SK-N-MC (cell line): ENCODE data around the gene SRRM2.

Experiments used
- DNase-seq: peaks from one replicate; pipeline ENCODE4 v3.0.0-alpha.2; 2011; ENCODE audit warnings: low read depth, low spot score
- H3K27ac ChIP-seq: fragments of 200-600 bp; sonication (generic); 2 replicates; pipeline ENCODE4 v1.5.1; 2016; ENCODE audit warnings: mixed run types
- H3K36me3 ChIP-seq: fragments of 200-600 bp; sonication (generic); 2 replicates; pipeline ENCODE4 v1.6.1; 2017; ENCODE audit warnings: antibody characterized with exemption, low read length, mixed read lengths; ENCODE audit not compliant: insufficient read depth
- H3K4me3 ChIP-seq: fragments of 200-600 bp; sonication (generic); 2 replicates; pipeline ENCODE4 v1.5.1; 2016
- H3K9ac ChIP-seq: fragments of 200-600 bp; sonication (generic); 2 replicates; pipeline ENCODE4 v1.8.0; 2017; ENCODE audit warnings: mixed run types, mixed read lengths; ENCODE audit not compliant: insufficient read length
- H3K9me3 ChIP-seq: fragments of 200-600 bp; sonication (generic); 2 replicates; pipeline ENCODE4 v1.6.1; 2017; ENCODE audit warnings: low read depth, mild to moderate bottlenecking, antibody characterized with exemption, low read length, moderate library complexity, mixed read lengths
- EZH2 ChIP-seq: fragments of 200-600 bp; sonication (generic); IDR thresholded peaks from one replicate; pipeline ENCODE4 v1.6.1; 2017; ENCODE audit warnings: antibody characterized with exemption
- FOXP2 ChIP-seq: optimal IDR thresholded peaks from 2 replicates; pipeline ENCODE3; 2011; ENCODE audit warnings: mild to moderate bottlenecking, moderate library complexity; ENCODE audit not compliant: insufficient read depth; ENCODE audit errors: extremely low read length, control extremely low read depth
- POLR2AphosphoS5 ChIP-seq: IDR thresholded peaks from 2 replicates; pipeline ENCODE4 v1.6.1; 2012; ENCODE audit warnings: mild to moderate bottlenecking, low read depth, low read length, borderline replicate concordance

The SRRM2 gene

DNA sequence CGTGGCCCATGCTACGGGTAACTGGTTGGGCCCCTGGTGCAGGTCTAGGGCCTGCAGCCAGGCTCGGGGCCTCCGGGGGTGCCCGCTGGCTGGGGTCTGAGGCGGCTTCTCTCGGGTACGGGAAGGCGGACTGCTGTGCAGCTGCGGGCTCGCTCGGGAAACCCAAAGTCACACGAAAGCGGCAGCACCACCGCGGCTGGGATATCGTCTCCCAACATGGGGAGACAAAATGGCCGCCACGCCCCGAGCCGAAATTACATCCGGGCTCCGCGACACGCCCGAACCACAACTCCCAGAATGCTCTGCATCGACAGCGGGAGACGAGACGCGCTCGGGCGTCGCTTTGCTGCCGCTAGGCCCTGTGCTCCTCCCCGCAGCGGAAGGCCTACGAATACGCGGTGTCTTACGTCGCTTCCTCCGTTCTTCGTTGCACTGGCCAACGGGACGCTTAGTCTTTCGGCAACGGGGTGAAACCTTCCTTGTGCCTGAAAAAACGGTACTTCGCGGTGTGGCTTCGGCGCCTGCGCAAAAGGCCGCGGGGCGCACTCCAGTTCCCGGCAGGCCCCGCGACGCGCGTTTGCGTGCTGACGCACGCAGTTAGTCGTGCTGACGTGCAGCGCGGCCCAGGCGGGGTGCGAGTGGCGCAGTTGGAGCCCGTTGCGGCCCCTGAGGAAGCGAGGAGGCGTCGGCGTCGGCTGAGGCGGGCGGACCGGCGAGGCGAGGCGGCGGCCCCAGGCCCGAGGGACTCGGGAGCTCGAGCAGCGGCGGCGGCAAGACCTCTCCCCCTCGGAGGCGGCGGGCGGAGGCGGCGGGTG lies at the start of gene SRRM2:
TSS of gene SRRM2 (plus strand) at position 604 of the 815 bp plus-strand sequence. CDS start 3,727 bp downstream, outside the sequence.
- TF ChIP-seq POLR2AphosphoS5 (peak; percentile 72), EZH2 (no peak), FOXP2 (peak; percentile 60)
- peak within 1 kb of the TSS; percentile 96 for H3K4me3 ChIP-seq
- H3K9ac ChIP-seq, result peak within 1 kb of the TSS; percentile 94
- no peaks in the 10 kb centered on the region for H3K9me3 ChIP-seq
- H3K36me3 ChIP-seq, result peaks cover 38% of the 10 kb centered on the region
- H3K27ac ChIP-seq, result peak within 1 kb of the TSS; percentile 99
- DNase-seq, result peak; percentile 86

DNA sequence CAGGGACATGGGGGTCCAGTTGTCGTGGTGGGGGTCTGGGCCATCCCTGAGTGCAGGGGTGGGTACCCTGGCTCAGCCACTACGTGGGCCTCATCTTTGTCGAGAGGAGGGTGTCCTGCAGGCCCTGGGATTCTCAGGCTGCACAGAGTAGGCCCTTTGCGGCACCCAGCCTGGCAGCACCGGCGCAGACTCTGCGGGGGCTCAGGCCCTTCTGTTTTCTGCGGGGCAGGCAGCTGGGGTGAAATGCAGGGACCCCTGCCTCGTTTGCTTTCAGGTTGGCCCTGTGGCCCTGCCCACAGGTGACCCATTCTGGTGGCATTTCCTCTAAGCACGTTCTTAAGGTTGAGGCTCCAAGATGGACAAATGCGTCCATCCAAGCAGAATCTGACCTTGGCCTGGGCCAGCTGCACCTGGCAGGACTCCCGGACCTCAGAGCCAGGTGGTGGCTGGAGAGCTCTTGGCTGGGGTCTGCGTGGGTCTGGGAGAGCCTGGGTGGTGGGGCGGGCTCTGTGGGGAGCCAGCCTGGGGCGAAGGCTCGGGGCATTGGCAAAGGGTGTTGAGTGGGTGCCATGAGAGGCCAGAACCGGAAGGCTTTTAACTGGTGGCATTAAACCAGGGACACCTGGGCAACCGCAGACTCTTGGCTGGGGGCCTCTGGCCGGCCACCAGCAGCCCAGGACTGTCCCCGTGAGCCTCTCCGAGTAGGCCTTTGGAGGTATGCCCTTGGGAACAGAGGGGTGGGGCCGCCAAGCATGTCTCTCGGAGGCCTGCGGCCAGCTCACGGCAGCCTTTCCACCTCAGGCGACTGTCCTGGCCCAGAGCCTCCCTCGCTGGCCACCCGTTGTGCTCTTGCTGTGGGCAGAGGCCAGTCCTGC lies 49.3 kb upstream of the SRRM2 start:
- Histone ChIP-seq H3K27ac (no peak overlapping the region), H3K9me3 (no peaks in the 10 kb centered on the region), H3K4me3 (no peak overlapping the region), H3K9ac (no peak overlapping the region), H3K36me3 (no peaks in the 10 kb centered on the region; the same call in 1 of the 2 replicates)
- no peak for TF ChIP-seq FOXP2
- no peak for TF ChIP-seq POLR2AphosphoS5
- TF ChIP-seq EZH2, result no peak
- no peak for DNase-seq

DNA sequence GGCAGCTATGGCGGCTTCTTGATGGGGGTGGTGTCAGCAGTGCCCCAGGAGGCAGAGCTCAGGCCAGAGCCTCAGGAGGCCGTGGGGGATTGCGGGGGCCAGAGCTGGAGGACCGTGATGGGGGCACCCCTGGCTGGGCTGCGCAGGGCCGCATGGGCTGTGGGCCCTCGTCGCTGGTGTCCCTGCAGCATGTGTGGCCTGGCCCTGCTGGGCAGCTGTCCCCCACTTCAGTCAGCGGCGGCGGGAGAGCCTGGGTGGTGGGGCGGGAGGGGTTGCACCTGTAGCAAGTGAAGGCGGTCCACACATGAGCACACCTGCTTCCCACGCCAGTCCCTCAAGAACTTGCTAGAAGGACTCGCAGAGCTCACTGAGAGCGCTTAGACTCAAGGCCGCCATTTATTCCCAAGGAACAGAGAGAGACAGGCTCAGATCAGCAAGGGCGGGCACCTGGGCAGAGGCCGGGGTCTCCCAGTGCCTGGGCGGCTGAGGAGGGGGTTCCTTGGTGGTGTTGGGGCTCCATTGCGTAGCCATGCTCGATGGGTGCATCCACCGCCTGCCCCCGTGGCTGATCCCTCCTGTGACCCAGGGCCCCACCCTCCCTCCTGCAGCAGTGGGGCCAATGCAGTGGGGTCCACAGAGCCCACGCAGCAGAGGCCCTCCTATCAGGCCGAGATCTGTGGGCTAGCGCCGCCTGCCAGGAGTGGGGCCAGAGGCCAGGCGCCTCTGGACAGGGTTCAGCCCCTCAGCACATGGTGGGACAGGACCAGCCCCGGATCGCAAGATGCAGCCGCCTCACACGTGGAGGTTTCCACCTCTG lies 48.1 kb upstream of the SRRM2 start:
- no peak for DNase-seq
- Histone ChIP-seq H3K27ac (no peak overlapping the region), H3K9ac (no peak overlapping the region), H3K36me3 (no peaks in the 10 kb centered on the region; the same call in 1 of the 2 replicates), H3K4me3 (no peak overlapping the region), H3K9me3 (no peaks in the 10 kb centered on the region)
- no peak for TF ChIP-seq EZH2
- TF ChIP-seq FOXP2, result no peak
- TF ChIP-seq POLR2AphosphoS5, result no peak

DNA sequence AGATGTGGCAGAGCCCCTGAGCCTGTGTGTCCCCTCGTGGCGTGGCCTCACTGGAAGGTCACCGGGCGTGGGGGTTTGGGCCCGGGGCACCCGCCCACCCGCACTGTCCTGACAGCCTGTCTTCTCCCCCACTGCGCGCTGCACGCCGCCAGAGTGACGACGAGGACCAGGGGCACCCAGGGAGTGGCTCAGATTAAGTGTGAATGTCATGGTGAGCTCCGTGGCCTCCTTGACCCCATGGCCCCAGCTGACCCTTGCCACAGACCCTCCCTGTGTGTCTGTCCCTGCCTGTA lies 47.5 kb upstream of the SRRM2 start:
- Histone ChIP-seq H3K9ac (no peak overlapping the region), H3K9me3 (no peaks in the 10 kb centered on the region), H3K4me3 (no peak overlapping the region), H3K36me3 (no peaks in the 10 kb centered on the region; the same call in 1 of the 2 replicates), H3K27ac (no peak overlapping the region)
- TF ChIP-seq EZH2 (no peak), POLR2AphosphoS5 (no peak), FOXP2 (no peak)
- DNase-seq, result no peak

DNA sequence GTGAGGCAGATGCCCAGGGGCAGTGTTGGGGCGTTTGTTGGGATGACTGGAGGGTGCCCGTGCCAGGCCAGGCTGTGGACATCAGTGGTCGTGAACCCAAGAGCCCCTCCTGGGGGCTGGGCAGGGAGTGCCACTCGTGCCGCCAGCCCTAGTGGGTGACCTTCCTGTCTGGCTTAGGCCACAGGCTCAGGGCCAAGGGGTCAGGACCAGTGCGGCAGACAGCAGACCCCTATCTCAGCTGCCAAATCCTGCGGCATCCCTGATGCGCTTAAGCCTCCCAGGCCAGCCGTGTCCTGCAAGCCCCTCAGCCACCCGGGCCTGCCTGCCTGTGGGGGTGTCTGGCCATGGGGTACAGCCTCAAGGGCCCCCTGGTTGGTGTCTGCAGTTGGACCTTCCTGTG lies 47.1 kb upstream of the SRRM2 start:
- no peak for TF ChIP-seq FOXP2
- no peak for TF ChIP-seq POLR2AphosphoS5
- TF ChIP-seq EZH2, result no peak
- no peak for DNase-seq
- Histone ChIP-seq H3K9ac (no peak overlapping the region), H3K4me3 (no peak overlapping the region), H3K27ac (no peak overlapping the region), H3K9me3 (no peaks in the 10 kb centered on the region), H3K36me3 (no peaks in the 10 kb centered on the region; the same call in 1 of the 2 replicates)

DNA sequence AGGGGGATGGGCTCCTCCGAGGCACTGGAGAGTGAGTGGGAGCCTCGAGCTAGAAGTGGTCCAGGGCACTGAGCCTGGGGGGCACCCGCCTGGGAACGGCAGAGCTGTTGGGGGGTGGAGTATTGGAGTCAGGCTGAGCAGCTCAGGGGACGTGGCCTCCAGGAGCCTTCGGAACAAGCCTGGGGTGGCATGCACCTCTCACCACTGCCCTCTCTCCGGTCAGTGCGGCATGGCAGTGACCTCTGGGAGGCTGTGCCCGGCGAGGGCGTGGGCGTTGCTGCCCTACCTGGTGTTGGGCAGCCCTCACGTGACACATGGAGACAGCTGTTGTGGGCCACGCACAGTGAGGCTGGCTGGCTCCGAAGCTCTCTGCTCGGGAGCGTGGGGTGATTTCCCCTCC lies 46.4 kb upstream of the SRRM2 start:
- Histone ChIP-seq H3K9ac (no peak overlapping the region), H3K27ac (no peak overlapping the region), H3K4me3 (no peak overlapping the region), H3K36me3 (no peaks in the 10 kb centered on the region; the same call in 1 of the 2 replicates), H3K9me3 (no peaks in the 10 kb centered on the region)
- no peak for DNase-seq
- TF ChIP-seq FOXP2 (no peak), EZH2 (no peak), POLR2AphosphoS5 (no peak)

DNA sequence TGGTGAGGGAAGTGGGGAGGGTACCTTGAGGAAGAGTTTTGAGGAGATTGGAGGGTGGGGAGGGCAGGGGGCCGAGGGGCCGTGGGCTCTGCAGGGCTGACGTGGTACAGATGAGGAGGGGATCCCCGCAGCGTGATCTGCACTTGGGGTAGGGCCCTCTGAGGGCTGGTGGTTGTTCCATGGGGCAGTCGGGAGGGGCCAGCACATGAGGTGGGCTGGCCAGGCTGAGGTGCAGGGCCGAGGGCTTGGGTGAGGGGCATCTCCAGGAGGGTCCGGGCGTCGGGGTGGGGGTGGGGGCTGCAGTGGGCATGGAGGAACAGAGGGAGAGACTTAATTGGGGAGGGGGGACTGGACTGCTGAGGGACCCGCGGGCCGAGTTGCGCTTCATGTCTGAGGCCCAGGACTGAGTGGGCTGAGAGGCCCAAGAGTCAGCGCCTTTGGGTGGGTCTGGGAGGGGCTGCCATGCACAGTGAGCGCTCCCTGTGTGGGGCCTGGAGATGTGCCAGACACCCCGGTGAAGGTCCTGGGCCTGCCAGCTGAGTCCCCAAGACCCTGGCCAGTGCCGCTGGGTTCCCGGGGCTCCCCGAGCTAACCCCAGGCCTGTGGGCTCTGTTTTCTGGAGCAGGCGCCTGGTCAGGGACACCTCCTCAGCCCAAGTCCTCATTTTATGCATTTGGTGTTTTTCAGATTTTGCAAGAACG lies 45.7 kb upstream of the SRRM2 start:
- H3K36me3 ChIP-seq, result no peaks in the 10 kb centered on the region; the same call in 1 of the 2 replicates
- H3K27ac ChIP-seq, result no peak overlapping the region
- no peak for DNase-seq
- H3K9me3 ChIP-seq, result no peaks in the 10 kb centered on the region
- TF ChIP-seq FOXP2 (no peak), POLR2AphosphoS5 (no peak), EZH2 (no peak)
- H3K9ac ChIP-seq, result no peak overlapping the region
- no peak overlapping the region for H3K4me3 ChIP-seq

DNA sequence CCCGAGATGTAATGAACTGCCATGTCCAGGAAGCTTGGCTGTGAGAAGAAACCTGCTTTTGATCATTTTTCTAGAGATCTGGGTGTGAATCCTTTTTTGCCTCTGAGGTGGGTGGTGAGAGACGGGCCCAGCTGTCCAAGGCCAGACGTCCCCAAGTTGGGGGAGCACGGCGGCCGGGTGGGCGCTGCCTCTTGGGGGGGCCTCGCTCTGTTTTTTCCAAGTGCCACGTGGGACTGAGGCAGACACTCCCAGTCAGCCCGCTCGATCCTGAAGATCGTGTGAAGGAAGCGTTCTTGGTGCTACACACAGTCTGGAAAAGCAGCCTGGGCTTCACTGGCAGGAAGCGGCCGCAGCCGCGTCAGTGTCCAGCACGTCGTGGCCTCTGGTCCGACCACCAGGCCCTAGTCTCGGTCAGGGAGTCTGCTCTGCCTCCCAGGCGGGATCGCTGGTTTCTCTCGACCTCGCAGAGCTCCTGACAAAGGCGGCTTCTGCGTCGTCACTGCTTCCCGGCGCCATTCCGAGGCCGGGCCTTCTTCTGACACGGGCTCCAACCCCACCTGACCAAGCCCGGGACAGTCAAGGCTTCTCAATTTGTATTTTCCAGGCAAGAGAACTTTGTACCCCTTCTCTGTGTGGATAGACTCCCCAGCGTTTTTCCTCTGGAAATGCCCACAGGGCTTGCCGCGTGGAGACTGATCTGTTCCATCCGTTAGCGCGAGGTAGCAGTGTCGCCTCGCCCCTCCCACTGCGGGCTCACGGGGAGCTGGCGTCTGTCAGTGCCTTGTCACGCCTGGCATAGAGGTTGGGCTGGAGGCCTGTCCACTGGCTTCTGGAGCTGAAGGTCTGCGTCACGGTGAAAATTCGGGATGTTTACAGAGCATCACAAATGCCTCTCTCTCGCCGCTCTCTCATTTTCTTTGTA lies 44.8 kb upstream of the SRRM2 start:
- Histone ChIP-seq H3K36me3 (no peaks in the 10 kb centered on the region; the same call in 1 of the 2 replicates), H3K4me3 (no peak overlapping the region), H3K9ac (no peak overlapping the region), H3K27ac (no peak overlapping the region), H3K9me3 (no peaks in the 10 kb centered on the region)
- DNase-seq, result no peak
- TF ChIP-seq EZH2 (no peak), POLR2AphosphoS5 (no peak), FOXP2 (no peak)
